A549 (cell line): ENCODE measurements around the gene TEKT5. TPM values are rescaled to one million over a fixed set of nuclear protein-coding genes. Genes with fewer than 3 reads are reported as not detected.
"Not testable (repeated sequence)": the region's sequence is repeated elsewhere in the genome, so short reads cannot be mapped to it uniquely, and the experiment has no call there.

Experiments used
- ATAC-seq, 2 experiments: fragments of 200-7000 bp in 1 of 2; fragments of >200 bp in 1 of 2; cut with Nextera tagmentation in 1 of 2; cut with Tn5 transposase in 1 of 2; 3 replicates each; pipeline versions ENCODE4 v1.8.0 to v1.9.1; 2018 to 2020; ENCODE audit warnings: mild to moderate bottlenecking in 1 of 2, moderate library complexity in 1 of 2
- CTCF ChIA-PET: fragments of 300-600 bp; sonication (Branson Sonifier 250); formaldehyde crosslinking; extraction: SDS; loops from one replicate; lab custom pipeline; 2021; ENCODE audit warnings: antibody characterized with exemption, inconsistent platforms; lab: Yijun Ruan, JAX
- POLR2A ChIA-PET: fragments of 350-600 bp; formaldehyde crosslinking; extraction: SDS; loops from one replicate; lab custom pipeline; 2021; ENCODE audit warnings: antibody characterized with exemption, inconsistent platforms; lab: Yijun Ruan, JAX
- DNase-seq, 2 experiments: peaks; one replicate each; pipeline versions ENCODE4 v3.0.0 to v3.0.0-alpha.2; 2011 to 2016; ENCODE audit warnings: low read depth in 1 of 2, low spot score in 1 of 2
- FAIRE-seq: peaks from 2 replicates; lab custom pipeline; 2011; peaks lifted over from hg19 to GRCh38; lab: Jason Lieb, UNC
- H3K27ac ChIP-seq, 2 experiments: fragments of >200 bp; sonication (Bioruptor Twin); formaldehyde crosslinking; 3 replicates each; pipeline ENCODE4 v1.5.1; 2016 to 2017
- H3K4me1 ChIP-seq: fragments of >200 bp; sonication (Bioruptor Twin); formaldehyde crosslinking; 3 replicates; pipeline ENCODE4 v1.6.1; 2016
- H3K4me2 ChIP-seq: fragments of >200 bp; sonication (Bioruptor Twin); formaldehyde crosslinking; 3 replicates; pipeline ENCODE4 v1.6.1; 2016
- H3K4me3 ChIP-seq: fragments of >200 bp; sonication (Bioruptor Twin); formaldehyde crosslinking; 3 replicates; pipeline ENCODE4 v1.5.1; 2016
- H3K9me3 ChIP-seq: fragments of >200 bp; sonication (Bioruptor Twin); formaldehyde crosslinking; 3 replicates; pipeline ENCODE4 v1.6.1; 2016
- FOSB ChIP-seq: fragments of 250-450 bp; sonication (Bioruptor Pico); IDR thresholded peaks from 2 replicates; pipeline ENCODE4 v1.5.0; 2020; ENCODE audit warnings: mild to moderate bottlenecking, moderate library complexity
- FOXS1 ChIP-seq: fragments of 250-450 bp; sonication (Bioruptor Pico); IDR thresholded peaks from 2 replicates; pipeline ENCODE4 v1.5.0; 2020; ENCODE audit warnings: mild to moderate bottlenecking, moderate library complexity
- KDM1A ChIP-seq: fragments of 200-600 bp; sonication (generic); IDR thresholded peaks from 2 replicates; pipeline ENCODE4 v1.6.1; 2016; ENCODE audit warnings: low read depth, mild to moderate bottlenecking
- MAFK ChIP-seq: fragments of 450-650 bp; IDR thresholded peaks from 2 replicates; pipeline ENCODE4 v1.6.1; 2014; ENCODE audit not compliant: partially characterized antibody
- MAZ ChIP-seq: fragments of 150-350 bp; IDR thresholded peaks from 2 replicates; pipeline ENCODE4 v1.6.1; 2014; ENCODE audit warnings: antibody characterized with exemption, low read depth, low read length, borderline replicate concordance
- NFE2L2 ChIP-seq: fragments of 150-350 bp; conservative IDR thresholded peaks from 2 replicates; pipeline ENCODE4 v1.6.1; 2014; ENCODE audit warnings: low read length
- NPAS2 ChIP-seq: fragments of 250-450 bp; sonication (Bioruptor Pico); IDR thresholded peaks from 2 replicates; pipeline ENCODE4 v1.8.0; 2022; ENCODE audit warnings: mild to moderate bottlenecking, moderate library complexity, borderline replicate concordance
- NR3C1 ChIP-seq: fragments of >200 bp; sonication (Bioruptor Twin); formaldehyde crosslinking; IDR thresholded peaks from 3 replicates; pipeline ENCODE4 v1.6.1; 2017
- POLR2A ChIP-seq: IDR thresholded peaks from 2 replicates; pipeline ENCODE4 v1.6.1; 2012; ENCODE audit warnings: mild to moderate bottlenecking, low read length
- POLR2AphosphoS2 ChIP-seq: conservative IDR thresholded peaks from 2 replicates; pipeline ENCODE4 v1.6.1; 2012; ENCODE audit warnings: low read length, improper control_type of control experiment, inconsistent platforms
- RAD21 ChIP-seq, 2 experiments: fragments of >200 bp in 1 of 2; sonication (Bioruptor Twin) in 1 of 2; formaldehyde crosslinking in 1 of 2; IDR thresholded peaks in 1 of 2; conservative IDR thresholded peaks in 1 of 2; 2 replicates in 1 of 2; 3 replicates in 1 of 2; pipeline ENCODE4 v1.6.1; 2012 to 2018; ENCODE audit warnings: inconsistent platforms in 1 of 2
- RNF2 ChIP-seq: fragments of 200-600 bp; sonication (generic); IDR thresholded peaks from 2 replicates; pipeline ENCODE4 v1.6.1; 2016; ENCODE audit warnings: low read depth, mild to moderate bottlenecking, antibody characterized with exemption, moderate library complexity, borderline replicate concordance
- SREBF2 ChIP-seq: fragments of 450-650 bp; IDR thresholded peaks from 2 replicates; pipeline ENCODE4 v1.6.1; 2014; ENCODE audit warnings: mild to moderate bottlenecking, moderate library complexity
- TFCP2L1 ChIP-seq: fragments of 250-450 bp; sonication (Bioruptor Pico); IDR thresholded peaks from 2 replicates; pipeline ENCODE4 v1.5.0; 2021; ENCODE audit warnings: mild to moderate bottlenecking
- ZFP36 ChIP-seq: fragments of 450-650 bp; IDR thresholded peaks from 2 replicates; pipeline ENCODE4 v1.6.1; 2014; ENCODE audit warnings: borderline replicate concordance; ENCODE audit not compliant: partially characterized antibody
- WGBS: methylation state at CpG from one replicate; pipeline ENCODE4 v1.1.6; 2017; ENCODE audit errors: missing lambda C conversion rate; 5-methylcytosine and 5-hydroxymethylcytosine counted together
- polyA plus RNA-seq, 4 experiments: library from polyadenylated mRNA; depleted of rRNA in 3 of 4; stranded (reverse); fragments of >200 nt; fragmentation: RNase III in 1 of 4; extraction: RNeasy Plus Mini Kit Qiagen cat#74134 plus additional on column Dnase treatment in 1 of 4; gene quantifications; 2 replicates in 3 of 4; 3 replicates in 1 of 4; pipeline ENCODE4 v1.2.3, GENCODE V29; 2011 to 2017
- TF ChIP-seq, protein P1 (sequence below): IDR thresholded peaks from 2 replicates; pipeline ENCODE4 v1.6.1; 2012; ENCODE audit warnings: low read depth, borderline replicate concordance
- TF ChIP-seq, protein P2 (sequence below): IDR thresholded peaks from 2 replicates; pipeline ENCODE4 v1.6.1; 2012
- TF ChIP-seq, protein P3 (sequence below): fragments of 200-600 bp; sonication (generic); IDR thresholded peaks from 2 replicates; pipeline ENCODE4 v1.6.1; 2016; ENCODE audit warnings: antibody characterized with exemption, mild to moderate bottlenecking, moderate library complexity

The TEKT5 gene
- polyA plus RNA-seq, 2 of the 4 experiments (the other 2 are of a cell fraction), result 0.14 TPM; not detected in 1

DNA sequence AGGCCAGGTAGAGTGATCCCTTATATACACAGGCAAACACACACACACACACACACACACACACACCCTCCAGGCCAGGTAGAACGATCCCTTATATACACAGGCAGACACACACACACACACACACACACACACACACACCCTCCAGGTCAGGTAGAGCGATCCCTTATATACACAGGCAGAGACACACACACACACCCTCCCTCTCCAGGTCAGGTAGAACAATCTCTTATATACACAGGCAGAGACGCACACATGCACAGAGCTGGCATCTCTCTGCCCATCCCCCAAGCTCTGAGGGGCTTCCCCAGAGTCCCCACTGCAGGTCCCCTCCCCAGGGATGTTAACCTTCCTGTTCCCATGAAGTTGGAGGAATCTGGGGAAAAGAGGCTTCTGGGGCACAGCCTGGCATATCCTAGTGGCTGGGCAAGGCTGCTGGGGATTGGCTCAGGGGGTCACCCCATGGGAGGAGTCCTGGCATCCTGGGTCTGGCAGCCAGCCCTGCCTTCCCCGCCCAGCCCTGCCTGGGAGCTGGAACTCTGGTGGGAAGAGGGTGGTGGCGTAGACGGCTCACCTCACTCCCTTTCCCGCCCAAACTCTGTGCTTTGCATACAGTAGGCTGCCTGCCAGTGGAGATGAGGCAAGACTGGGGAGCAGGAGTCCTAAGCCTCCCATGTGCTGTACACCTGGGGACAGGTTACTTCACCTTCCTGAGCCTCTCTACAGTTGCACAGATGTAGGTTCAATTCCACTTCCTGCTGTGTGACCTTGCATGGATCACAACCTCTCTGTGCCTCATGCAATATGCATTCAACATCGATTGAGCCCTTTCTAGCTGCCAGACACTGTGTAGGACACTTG, 41.8 kb downstream of the TEKT5 start:
- ATAC-seq, result peak; percentile 91 to 96
- ChIA-PET POLR2A (no interaction called here), CTCF (interaction anchor here (0.7 kb wide), 1 partner anchor 138 kb away, joined by 4 read pairs; no protein-coding TSS in a partner anchor)
- H3K9me3 ChIP-seq, result no peaks in the 10 kb centered on the region
- DNase-seq, result peak; percentile 48 to 62
- no peak overlapping the region for H3K4me3 ChIP-seq
- H3K27ac ChIP-seq, result peak overlapping the region; percentile 17 to 67; a peak in 4 of 6 replicates
- H3K4me2 ChIP-seq, result peak overlapping the region; percentile 41
- no peak for FAIRE-seq
- 40% methylated on average over 4 of the region's 8 CpGs for WGBS
- TF ChIP-seq POLR2A (no peak), KDM1A (0 out of 2 replicates have a peak, but pooled peaks have one; percentile 53), RAD21 (conservative IDR thresholded peaks at IDR 0.05 in 1 of 2, IDR thresholded peaks at IDR 0.05 in 1 of 2) (no peak), ZFP36 (peak; percentile 66)
- TF ChIP-seq, protein P1, sequence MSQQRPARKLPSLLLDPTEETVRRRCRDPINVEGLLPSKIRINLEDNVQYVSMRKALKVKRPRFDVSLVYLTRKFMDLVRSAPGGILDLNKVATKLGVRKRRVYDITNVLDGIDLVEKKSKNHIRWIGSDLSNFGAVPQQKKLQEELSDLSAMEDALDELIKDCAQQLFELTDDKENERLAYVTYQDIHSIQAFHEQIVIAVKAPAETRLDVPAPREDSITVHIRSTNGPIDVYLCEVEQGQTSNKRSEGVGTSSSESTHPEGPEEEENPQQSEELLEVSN, result 0 out of 2 replicates have a peak, but pooled peaks have one; percentile 38
- TF ChIP-seq, protein P2, sequence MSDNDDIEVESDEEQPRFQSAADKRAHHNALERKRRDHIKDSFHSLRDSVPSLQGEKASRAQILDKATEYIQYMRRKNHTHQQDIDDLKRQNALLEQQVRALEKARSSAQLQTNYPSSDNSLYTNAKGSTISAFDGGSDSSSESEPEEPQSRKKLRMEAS, result peak; percentile 28; the same call in 1 of the 2 replicates
- peaks cover 10% of the 10 kb centered on the region; the same call in 2 of the 3 replicates for H3K4me1 ChIP-seq

DNA sequence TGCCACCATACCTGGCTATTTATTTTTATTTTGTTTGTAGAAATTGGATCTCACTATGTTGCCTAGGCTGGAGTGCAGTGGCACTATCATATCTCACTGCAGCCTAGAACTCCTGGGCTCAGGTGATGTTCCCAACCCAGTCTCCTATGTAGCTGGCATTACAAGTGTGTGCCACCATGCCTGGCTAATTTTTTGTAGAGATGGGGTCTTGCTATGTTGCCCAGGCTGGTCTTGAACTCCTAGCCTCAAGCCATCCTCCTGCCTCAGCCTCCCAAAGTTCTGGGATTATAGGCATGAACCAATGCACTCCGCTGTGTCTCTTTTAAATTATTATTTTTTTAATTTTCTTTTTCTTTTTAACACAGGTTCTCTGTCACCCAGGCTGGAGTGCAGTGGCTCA, 45.6 kb downstream of the TEKT5 start:
- peaks cover 29% of the 10 kb centered on the region for H3K4me1 ChIP-seq
- FAIRE-seq, ATAC-seq, POLR2A ChIA-PET, DNase-seq, H3K4me3 ChIP-seq, H3K4me2 ChIP-seq, H3K9me3 ChIP-seq, H3K27ac ChIP-seq, CTCF ChIA-PET: not testable (repeated sequence)
- WGBS, result 100% methylated on average over 1 of the region's 1 CpG

DNA sequence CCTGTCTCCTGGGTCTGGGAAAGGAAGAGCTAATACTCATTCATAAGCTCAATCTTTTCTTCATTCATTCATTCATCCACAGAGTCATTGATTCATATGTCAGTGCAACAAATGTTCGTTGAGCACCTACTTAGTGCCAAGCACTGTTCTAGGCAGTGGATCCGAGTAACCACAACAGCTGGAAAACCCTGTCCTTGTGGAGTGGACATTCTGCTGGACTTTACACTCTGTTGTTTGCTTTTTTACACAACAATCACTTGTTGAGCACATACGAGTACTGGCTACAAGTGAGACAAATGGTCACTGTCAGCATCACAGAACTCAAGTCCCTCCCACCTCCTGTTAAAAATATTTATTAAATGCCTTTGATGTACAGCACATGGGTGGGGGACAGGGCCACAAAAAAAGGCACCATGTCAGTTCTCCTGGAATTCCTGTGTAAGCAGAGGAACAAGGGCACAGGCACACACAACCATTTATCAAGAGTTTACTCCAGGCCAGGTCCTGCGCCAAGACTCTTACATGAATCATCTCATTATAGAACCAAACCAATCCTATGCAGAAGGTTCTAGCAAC, 46.9 kb downstream of the TEKT5 start:
- WGBS, result 61% methylated on average over 4 of the region's 4 CpGs
- FAIRE-seq (no peak), ATAC-seq (no peak), DNase-seq (no peak)
- ChIA-PET CTCF (no interaction called here), POLR2A (interaction anchor here (0.7 kb wide), 1 partner anchor 96 kb away, joined by 3 read pairs; no protein-coding TSS in a partner anchor)
- Histone ChIP-seq H3K27ac (peak overlapping the region in 1 of 2 experiments; percentile 62; a peak in 1 of 6 replicates), H3K4me1 (peaks cover 22% of the 10 kb centered on the region), H3K9me3 (no peaks in the 10 kb centered on the region), H3K4me3 (no peak overlapping the region), H3K4me2 (no peak overlapping the region)
- TF ChIP-seq MAFK (no peak), NFE2L2 (no peak), POLR2AphosphoS2 (no peak), RNF2 (no peak), TFCP2L1 (CRISPR knock-in tag) (no peak), FOSB (no peak), SREBF2 (no peak), FOXS1 (no peak), MAZ (no peak), NPAS2 (CRISPR knock-in tag) (no peak), NR3C1 (no peak)
- TF ChIP-seq, protein P3, sequence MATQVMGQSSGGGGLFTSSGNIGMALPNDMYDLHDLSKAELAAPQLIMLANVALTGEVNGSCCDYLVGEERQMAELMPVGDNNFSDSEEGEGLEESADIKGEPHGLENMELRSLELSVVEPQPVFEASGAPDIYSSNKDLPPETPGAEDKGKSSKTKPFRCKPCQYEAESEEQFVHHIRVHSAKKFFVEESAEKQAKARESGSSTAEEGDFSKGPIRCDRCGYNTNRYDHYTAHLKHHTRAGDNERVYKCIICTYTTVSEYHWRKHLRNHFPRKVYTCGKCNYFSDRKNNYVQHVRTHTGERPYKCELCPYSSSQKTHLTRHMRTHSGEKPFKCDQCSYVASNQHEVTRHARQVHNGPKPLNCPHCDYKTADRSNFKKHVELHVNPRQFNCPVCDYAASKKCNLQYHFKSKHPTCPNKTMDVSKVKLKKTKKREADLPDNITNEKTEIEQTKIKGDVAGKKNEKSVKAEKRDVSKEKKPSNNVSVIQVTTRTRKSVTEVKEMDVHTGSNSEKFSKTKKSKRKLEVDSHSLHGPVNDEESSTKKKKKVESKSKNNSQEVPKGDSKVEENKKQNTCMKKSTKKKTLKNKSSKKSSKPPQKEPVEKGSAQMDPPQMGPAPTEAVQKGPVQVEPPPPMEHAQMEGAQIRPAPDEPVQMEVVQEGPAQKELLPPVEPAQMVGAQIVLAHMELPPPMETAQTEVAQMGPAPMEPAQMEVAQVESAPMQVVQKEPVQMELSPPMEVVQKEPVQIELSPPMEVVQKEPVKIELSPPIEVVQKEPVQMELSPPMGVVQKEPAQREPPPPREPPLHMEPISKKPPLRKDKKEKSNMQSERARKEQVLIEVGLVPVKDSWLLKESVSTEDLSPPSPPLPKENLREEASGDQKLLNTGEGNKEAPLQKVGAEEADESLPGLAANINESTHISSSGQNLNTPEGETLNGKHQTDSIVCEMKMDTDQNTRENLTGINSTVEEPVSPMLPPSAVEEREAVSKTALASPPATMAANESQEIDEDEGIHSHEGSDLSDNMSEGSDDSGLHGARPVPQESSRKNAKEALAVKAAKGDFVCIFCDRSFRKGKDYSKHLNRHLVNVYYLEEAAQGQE, result no peak
- TF ChIP-seq, protein P2, result no peak
